ENCODE data around the gene MVK.

The MVK gene

GRCh38 chr12:109583733-109584132 lies 10.1 kb downstream of the MVK start:
- no peak for TF ChIP-seq ZNF274 (IDR thresholded peaks at IDR 0.05; ENCODE audit: low read depth, low read length)
- no peak overlapping the region for H3K4me3 ChIP-seq (ENCODE audit: low read length)

DNA sequence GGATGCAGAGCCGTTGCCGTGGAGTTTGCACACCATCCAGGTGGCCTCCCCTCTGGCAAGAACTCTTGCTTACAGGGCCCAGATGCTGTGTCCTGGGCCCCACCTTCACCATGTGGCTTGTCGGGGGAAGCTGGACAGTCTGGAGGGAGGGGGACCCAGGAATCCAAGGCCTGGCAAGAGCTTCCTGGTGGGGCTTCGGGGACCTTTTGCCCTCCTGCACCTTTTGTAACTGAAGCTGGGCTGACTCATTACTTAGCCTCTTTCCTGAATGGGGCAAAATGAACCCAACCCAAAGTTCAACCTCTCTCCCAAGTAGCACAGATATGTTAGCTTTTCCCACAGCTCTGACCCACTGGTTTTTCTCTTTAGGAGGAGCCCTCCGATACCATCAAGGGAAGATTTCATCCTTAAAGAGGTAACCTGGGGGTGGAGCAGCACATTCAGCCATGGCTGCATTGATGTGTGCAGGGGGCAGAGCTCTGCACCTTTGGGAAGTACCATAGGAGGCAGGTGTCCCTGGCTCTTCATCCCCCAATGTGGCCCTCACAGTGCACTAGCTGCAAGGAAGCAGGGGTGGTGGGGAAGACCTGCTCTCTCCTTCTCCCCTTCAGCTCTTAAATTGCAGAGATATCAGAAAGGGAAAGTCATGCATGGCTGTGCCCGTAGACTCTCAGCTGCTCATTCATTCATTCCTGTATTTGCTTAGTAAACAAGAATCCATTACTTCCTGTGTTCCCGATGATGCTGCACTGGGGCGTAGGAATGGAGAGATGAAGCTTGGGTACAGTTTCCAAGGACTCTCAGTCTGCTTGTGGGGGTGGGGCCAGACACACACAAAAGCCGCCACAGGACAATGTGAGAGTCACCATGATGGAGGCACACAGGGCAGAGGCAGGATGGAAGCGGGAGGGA lies 13.0 kb downstream of the MVK start:
- TF ChIP-seq ZNF274 (IDR thresholded peaks at IDR 0.05; ENCODE audit: low read depth, low read length): no peak
- no peak overlapping the region for H3K4me3 ChIP-seq (ENCODE audit: low read length)

GRCh38 chr12:109587921-109588320 lies 14.3 kb downstream of the MVK start:
- TF ChIP-seq ZNF274 (IDR thresholded peaks at IDR 0.05; ENCODE audit: low read depth, low read length): no peak
- H3K4me3 ChIP-seq (ENCODE audit: low read length): no peak overlapping the region

DNA sequence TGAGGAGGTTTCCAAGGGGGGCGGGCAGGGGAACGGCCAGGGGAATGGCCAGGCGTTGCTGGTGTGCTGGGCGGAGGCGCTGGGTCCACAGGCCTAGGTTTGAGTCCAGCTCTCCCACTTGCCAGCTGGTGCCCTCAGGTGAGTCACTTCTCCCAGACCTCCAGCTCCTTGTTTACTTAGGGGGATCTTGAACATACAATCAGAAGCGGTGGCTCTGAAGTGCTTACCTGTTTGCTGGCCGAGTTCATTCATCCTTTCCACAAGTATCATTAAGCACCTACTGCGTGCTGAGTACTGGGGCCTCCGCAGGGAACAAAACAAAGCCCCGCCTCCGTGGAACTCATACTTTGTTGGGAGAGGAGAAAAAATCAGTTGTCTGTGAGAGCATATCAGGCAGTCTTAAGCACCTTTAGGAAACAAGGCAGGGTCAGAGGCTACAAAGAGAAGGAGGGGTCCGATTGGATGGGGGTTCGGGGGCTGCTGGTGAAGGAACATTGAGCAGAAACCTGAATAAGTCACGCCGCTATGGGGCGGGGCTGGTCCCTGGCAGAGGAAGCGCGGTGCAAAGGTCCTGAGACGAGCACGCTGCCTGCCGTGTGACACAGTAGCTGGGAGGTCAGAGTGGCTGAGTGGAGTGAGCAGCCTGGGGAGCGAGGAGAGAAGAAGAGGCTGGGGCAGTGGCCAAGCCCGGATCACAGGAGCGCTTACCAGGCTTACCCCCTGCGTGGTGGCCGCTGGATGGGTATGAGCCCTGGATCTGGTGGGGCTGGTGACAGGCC lies 15.1 kb downstream of the MVK start:
- no peak overlapping the region for H3K4me3 ChIP-seq (ENCODE audit: low read length)
- no peak for TF ChIP-seq ZNF274 (IDR thresholded peaks at IDR 0.05; ENCODE audit: low read depth, low read length)

GRCh38 chr12:109589240-109589590 lies 15.6 kb downstream of the MVK start:
- no peak for TF ChIP-seq ZNF274 (IDR thresholded peaks at IDR 0.05; ENCODE audit: low read depth, low read length)

DNA sequence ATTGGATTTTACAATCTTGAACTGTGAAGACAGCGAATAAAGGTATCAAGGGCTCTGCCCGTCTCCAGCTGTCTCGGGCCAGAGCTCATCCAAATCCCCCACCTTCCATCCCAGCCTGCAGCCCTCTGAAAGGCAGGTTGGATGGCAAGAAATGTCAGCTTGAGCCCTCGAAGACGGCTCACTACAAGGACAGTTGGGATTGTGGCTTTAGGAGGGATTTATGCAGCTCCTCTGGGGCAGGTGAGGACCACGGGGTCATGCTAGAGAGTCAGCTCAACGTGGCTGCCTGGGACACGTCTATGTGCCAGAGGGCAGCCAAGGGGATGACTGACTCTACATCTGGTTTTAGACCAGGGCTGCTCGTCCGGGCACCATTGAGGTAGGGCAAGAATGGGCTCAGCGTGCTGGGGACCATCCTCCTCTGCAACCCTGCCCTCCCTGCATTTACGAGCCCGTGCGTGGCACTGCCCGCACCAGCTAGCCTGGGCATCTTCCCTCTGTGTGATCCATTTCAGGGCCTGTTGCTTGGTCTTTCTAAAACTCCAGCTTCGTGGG lies 16.2 kb downstream of the MVK start:
- TF ChIP-seq ZNF274 (IDR thresholded peaks at IDR 0.05; ENCODE audit: low read depth, low read length): no peak
- H3K4me3 ChIP-seq (ENCODE audit: low read length): no peak overlapping the region

More at GRCh38 chr12:109589240-109589590, 15.6 kb downstream of the MVK start:
- H3K4me3 ChIP-seq (ENCODE audit: low read length): no peak overlapping the region

DNA sequence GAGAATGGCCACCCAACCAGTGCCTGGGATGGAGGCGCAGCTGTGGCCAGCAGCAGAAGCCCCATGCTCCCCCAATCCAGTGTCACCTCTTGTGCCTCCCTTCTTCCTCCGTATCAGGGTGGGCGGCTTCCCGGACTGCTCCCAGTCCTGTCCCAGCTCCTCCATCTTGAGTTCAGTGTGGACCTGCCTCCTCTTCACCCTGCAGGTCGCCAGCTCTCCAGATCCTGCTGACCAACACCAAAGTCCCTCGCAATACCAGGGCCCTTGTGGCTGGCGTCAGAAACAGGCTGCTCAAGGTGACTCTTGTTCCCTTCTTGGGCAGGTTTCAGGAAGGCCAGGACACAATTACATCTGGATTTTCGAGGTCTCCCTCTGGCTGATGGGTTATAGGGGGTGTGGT lies 17.0 kb downstream of the MVK start:
- no peak overlapping the region for H3K4me3 ChIP-seq (ENCODE audit: low read length)
- TF ChIP-seq ZNF274 (IDR thresholded peaks at IDR 0.05; ENCODE audit: low read depth, low read length): no peak

DNA sequence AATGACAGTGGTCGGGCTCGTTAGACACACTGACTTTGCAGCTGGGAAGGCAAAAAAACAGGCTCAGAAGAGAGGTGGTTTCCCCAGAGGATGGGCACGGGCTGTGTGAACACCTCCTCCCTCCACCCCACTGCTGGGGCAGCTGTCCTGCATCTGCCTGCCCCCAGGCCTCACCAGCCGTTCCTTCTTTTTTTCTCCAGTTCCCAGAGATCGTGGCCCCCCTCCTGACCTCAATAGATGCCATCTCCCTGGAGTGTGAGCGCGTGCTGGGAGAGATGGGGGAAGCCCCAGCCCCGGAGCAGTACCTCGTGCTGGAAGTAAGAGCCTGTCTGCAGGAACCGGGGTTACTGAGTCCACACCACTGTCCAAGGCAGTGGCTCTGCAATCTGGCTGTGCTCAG lies 17.4 kb downstream of the MVK start:
- H3K4me3 ChIP-seq (ENCODE audit: low read length): no peak overlapping the region
- TF ChIP-seq ZNF274 (IDR thresholded peaks at IDR 0.05; ENCODE audit: low read depth, low read length): no peak

GRCh38 chr12:109592195-109592904 lies 18.8 kb downstream of the MVK start:
- no peak for TF ChIP-seq ZNF274 (IDR thresholded peaks at IDR 0.05; ENCODE audit: low read depth, low read length)
- no peak overlapping the region for H3K4me3 ChIP-seq (ENCODE audit: low read length)

DNA sequence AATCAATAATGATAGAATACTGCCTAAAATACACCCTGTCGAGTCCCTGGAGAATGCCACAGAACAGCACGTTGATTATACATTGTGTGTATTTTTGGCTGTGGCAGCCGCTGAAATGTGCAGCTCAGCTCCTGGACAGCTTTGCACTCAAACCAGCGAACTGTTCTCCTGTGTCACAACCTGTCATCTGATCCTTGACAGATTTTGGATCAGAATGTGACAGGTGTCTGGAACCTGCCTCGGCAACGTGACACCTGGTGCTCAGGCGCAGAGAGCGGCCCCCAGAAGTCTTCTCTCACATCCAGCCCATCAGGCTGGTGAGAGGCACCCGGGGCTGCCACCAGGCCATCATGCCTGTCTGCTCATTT lies 19.3 kb downstream of the MVK start:
- TF ChIP-seq ZNF274 (IDR thresholded peaks at IDR 0.05; ENCODE audit: low read depth, low read length): no peak
- H3K4me3 ChIP-seq (ENCODE audit: low read length): no peak overlapping the region

- H3K4me3 ChIP-seq (ENCODE audit: low read length): no peak overlapping the region
- no peak for TF ChIP-seq ZNF274 (IDR thresholded peaks at IDR 0.05; ENCODE audit: low read depth, low read length)
Observed at GRCh38 chr12:109594556-109595317, 21.1 kb downstream of the MVK start.

- no peak overlapping the region for H3K4me3 ChIP-seq (ENCODE audit: low read length)
Observed at GRCh38 chr12:109595321-109595902, 21.8 kb downstream of the MVK start.

More at GRCh38 chr12:109595321-109595902, 21.8 kb downstream of the MVK start:
- no peak for TF ChIP-seq ZNF274 (IDR thresholded peaks at IDR 0.05; ENCODE audit: low read depth, low read length)

Measured in GM08714 (cell line).